ENCODE data around the gene PAX5.

DNA sequence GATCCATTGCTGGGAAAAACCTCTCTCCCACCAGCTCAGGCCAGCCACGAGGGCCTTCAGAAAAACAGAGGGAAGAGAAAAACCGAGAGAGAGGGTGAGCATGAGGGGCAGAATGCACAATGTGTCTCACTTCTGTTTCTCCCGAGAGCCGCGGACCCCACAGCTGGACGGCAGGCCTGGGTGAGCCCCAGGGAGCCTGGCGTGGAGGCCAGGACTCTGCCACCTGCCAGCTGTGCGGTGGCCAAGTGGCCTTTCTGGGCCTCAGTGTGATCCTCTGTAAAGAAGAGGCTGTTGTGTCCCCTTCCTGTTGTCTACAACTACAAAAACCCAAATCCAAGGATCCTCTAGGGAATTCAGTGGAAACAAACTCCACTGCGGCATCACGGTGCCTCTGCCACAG is 179.3 kb downstream of the PAX5 start:
- TF ChIP-seq POLR2A (IDR thresholded peaks at IDR 0.05) = no peak
- TF ChIP-seq, protein P1, sequence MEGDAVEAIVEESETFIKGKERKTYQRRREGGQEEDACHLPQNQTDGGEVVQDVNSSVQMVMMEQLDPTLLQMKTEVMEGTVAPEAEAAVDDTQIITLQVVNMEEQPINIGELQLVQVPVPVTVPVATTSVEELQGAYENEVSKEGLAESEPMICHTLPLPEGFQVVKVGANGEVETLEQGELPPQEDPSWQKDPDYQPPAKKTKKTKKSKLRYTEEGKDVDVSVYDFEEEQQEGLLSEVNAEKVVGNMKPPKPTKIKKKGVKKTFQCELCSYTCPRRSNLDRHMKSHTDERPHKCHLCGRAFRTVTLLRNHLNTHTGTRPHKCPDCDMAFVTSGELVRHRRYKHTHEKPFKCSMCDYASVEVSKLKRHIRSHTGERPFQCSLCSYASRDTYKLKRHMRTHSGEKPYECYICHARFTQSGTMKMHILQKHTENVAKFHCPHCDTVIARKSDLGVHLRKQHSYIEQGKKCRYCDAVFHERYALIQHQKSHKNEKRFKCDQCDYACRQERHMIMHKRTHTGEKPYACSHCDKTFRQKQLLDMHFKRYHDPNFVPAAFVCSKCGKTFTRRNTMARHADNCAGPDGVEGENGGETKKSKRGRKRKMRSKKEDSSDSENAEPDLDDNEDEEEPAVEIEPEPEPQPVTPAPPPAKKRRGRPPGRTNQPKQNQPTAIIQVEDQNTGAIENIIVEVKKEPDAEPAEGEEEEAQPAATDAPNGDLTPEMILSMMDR (IDR thresholded peaks at IDR 0.05) = no peak
